GM23338 (cell line): ENCODE measurements around the gene HADHA. TPM values are rescaled to one million over a fixed set of nuclear protein-coding genes. Genes with fewer than 3 reads are reported as not detected.
"Not testable (repeated sequence)": the region's sequence is repeated elsewhere in the genome, so short reads cannot be mapped to it uniquely, and the experiment has no call there.

Experiments
- ATAC-seq: fragments of 200-7000 bp; cut with Tn5 transposase; 3 replicates; pipeline ENCODE4 v1.9.1; 2020
- DNase-seq: peaks from one replicate; pipeline ENCODE4 v3.0.0-alpha.2; 2015; ENCODE audit warnings: low spot score
- H2AFZ ChIP-seq: fragments of 200-600 bp; sonication (generic); 2 replicates; pipeline ENCODE4 v1.8.0; 2016; ENCODE audit warnings: antibody characterized with exemption, mild to moderate bottlenecking, moderate library complexity
- H3F3A ChIP-seq: fragments of 200-600 bp; sonication (generic); replicated peaks from 2 replicates; pipeline ENCODE4 v1.8.0; 2017; ENCODE audit warnings: antibody characterized with exemption, mixed run types, low read depth
- H3K27ac ChIP-seq: fragments of 200-600 bp; sonication (generic); 2 replicates; pipeline ENCODE4 v1.6.1; 2016; ENCODE audit warnings: low read depth
- H3K27me3 ChIP-seq: fragments of 200-600 bp; sonication (generic); 2 replicates; pipeline ENCODE4 v1.8.0; 2016; ENCODE audit warnings: mild to moderate bottlenecking, mixed run types, moderate library complexity; ENCODE audit not compliant: insufficient read depth
- H3K36me3 ChIP-seq: fragments of 200-600 bp; sonication (generic); 2 replicates; pipeline ENCODE4 v1.8.0; 2016; ENCODE audit warnings: mild to moderate bottlenecking; ENCODE audit not compliant: insufficient read depth
- H3K4me1 ChIP-seq: fragments of 200-600 bp; sonication (generic); 2 replicates; pipeline ENCODE4 v1.8.0; 2016; ENCODE audit warnings: mild to moderate bottlenecking, moderate library complexity; ENCODE audit not compliant: insufficient read depth
- H3K4me2 ChIP-seq: fragments of 200-600 bp; sonication (generic); 2 replicates; pipeline ENCODE4 v1.7.1; 2017; ENCODE audit warnings: mixed run types
- H3K4me3 ChIP-seq: fragments of 200-600 bp; sonication (generic); 2 replicates; pipeline ENCODE4 v1.6.1; 2016; ENCODE audit warnings: mixed run types
- H3K79me2 ChIP-seq: fragments of 200-600 bp; sonication (generic); replicated peaks from 2 replicates; pipeline ENCODE4 v1.8.0; 2017; ENCODE audit warnings: mild to moderate bottlenecking; ENCODE audit not compliant: insufficient read depth
- H3K9me2 ChIP-seq: fragments of 200-600 bp; sonication (generic); 2 replicates; pipeline ENCODE4 v1.8.0; 2017; ENCODE audit not compliant: insufficient read depth
- H4K20me1 ChIP-seq: fragments of 200-600 bp; sonication (generic); replicated peaks from 2 replicates; pipeline ENCODE4 v1.8.0; 2017; ENCODE audit warnings: mild to moderate bottlenecking; ENCODE audit not compliant: insufficient read depth
- H3K27ac Mint-ChIP-seq: 2 replicates; pipeline ENCODE4 v1.8.0; 2020; ENCODE audit warnings: inconsistent platforms, mild to moderate bottlenecking, moderate library complexity, mixed read lengths
- H3K27me3 Mint-ChIP-seq: 3 replicates; pipeline ENCODE4 v1.8.0; 2022; ENCODE audit warnings: low read depth, mild to moderate bottlenecking, moderate library complexity, mixed read lengths, inconsistent platforms; ENCODE audit not compliant: insufficient read depth, poor library complexity
- H3K36me3 Mint-ChIP-seq: 3 replicates; pipeline ENCODE4 v1.8.0; 2021; ENCODE audit warnings: low read depth, mild to moderate bottlenecking, inconsistent platforms, moderate library complexity, mixed read lengths
- H3K4me1 Mint-ChIP-seq: 3 replicates; pipeline ENCODE4 v1.8.0; 2020; ENCODE audit warnings: mild to moderate bottlenecking, inconsistent platforms, mixed read lengths
- H3K4me3 Mint-ChIP-seq: 3 replicates; pipeline ENCODE4 v1.8.0; 2021; ENCODE audit warnings: moderate library complexity, mild to moderate bottlenecking, inconsistent platforms, mixed read lengths
- H3K9me3 Mint-ChIP-seq: 3 replicates; pipeline ENCODE4 v1.8.0; 2020; ENCODE audit warnings: moderate library complexity, mild to moderate bottlenecking, inconsistent platforms, mixed read lengths
- CREB1 ChIP-seq: fragments of 250-450 bp; sonication (Bioruptor Pico); IDR thresholded peaks from 2 replicates; pipeline ENCODE4 v1.5.0; 2020; ENCODE audit warnings: low read depth, mild to moderate bottlenecking, moderate library complexity
- EZH2 ChIP-seq: fragments of 200-600 bp; sonication (generic); IDR thresholded peaks from one replicate; pipeline ENCODE4 v1.8.0; 2017; ENCODE audit warnings: antibody characterized with exemption, mild to moderate bottlenecking, low read depth; ENCODE audit not compliant: unreplicated experiment
- EZH2phosphoT487 ChIP-seq: fragments of 200-600 bp; sonication (generic); IDR thresholded peaks from one replicate; pipeline ENCODE4 v1.8.1; 2018; ENCODE audit warnings: antibody characterized with exemption; ENCODE audit not compliant: unreplicated experiment
- JUNB ChIP-seq: IDR thresholded peaks from one replicate; pipeline ENCODE4 v1.6.1; 2016; ENCODE audit warnings: antibody characterized with exemption; ENCODE audit not compliant: unreplicated experiment
- NANOG ChIP-seq: IDR thresholded peaks from 2 replicates; pipeline ENCODE4 v1.6.1; 2016; ENCODE audit warnings: antibody characterized with exemption, borderline replicate concordance
- POLR2AphosphoS5 ChIP-seq: IDR thresholded peaks from 2 replicates; pipeline ENCODE4 v1.6.1; 2016; ENCODE audit warnings: antibody characterized with exemption, low read depth
- STAT1 ChIP-seq: IDR thresholded peaks from one replicate; pipeline ENCODE4 v1.6.1; 2016; ENCODE audit warnings: antibody characterized with exemption; ENCODE audit not compliant: unreplicated experiment
- ZNF114 ChIP-seq: fragments of 250-450 bp; sonication (Bioruptor Pico); IDR thresholded peaks from 2 replicates; pipeline ENCODE4 v1.5.0; 2020; ENCODE audit warnings: mild to moderate bottlenecking, moderate library complexity
- ZNF331 ChIP-seq: fragments of 250-450 bp; sonication (Bioruptor Pico); IDR thresholded peaks from 2 replicates; pipeline ENCODE4 v1.5.0; 2020; ENCODE audit warnings: low read depth, mild to moderate bottlenecking, moderate library complexity
- polyA plus RNA-seq: library from polyadenylated mRNA; unstranded; fragments of >200 nt; fragmentation: Nextera tagmentation; extraction: Ambion mirVana; gene quantifications from 2 replicates; pipeline ENCODE4 v1.2.1, GENCODE V29; 2016
- total RNA-seq: library from RNA; depleted of rRNA; stranded (reverse); fragments of >200 nt; shearing (Covaris generic); gene quantifications from 2 replicates; pipeline ENCODE4 v1.2.3, GENCODE V29; 2014
- TF ChIP-seq, protein P1 (sequence below): IDR thresholded peaks from one replicate; pipeline ENCODE4 v1.6.1; 2018; ENCODE audit warnings: antibody characterized with exemption; ENCODE audit not compliant: unreplicated experiment
- TF ChIP-seq, protein P2 (sequence below): fragments of 250-450 bp; sonication (Bioruptor Pico); IDR thresholded peaks from 2 replicates; pipeline ENCODE4 v1.5.0; 2020; ENCODE audit warnings: mild to moderate bottlenecking, moderate library complexity
- TF ChIP-seq, protein P3 (sequence below), 2 experiments: fragments of 200-600 bp in 1 of 2; sonication (generic) in 1 of 2; conservative IDR thresholded peaks; 2 replicates each; pipeline versions ENCODE4 v1.5.1 to v1.6.1; 2016 to 2017; ENCODE audit warnings: antibody characterized with exemption in 2 of 2, low read depth in 2 of 2, mild to moderate bottlenecking in 2 of 2, moderate library complexity in 1 of 2

Gene HADHA
- total and polyA plus RNA-seq, 2 experiments from 2014 or later, result 63.9 to 92.3 TPM

GRCh38 chr2:26268213-26268612 lies 23.8 kb upstream of the HADHA start:
- ATAC-seq (no peak), DNase-seq (no peak)
- no peak overlapping the region for H3K27ac Mint-ChIP-seq
- Histone ChIP-seq H3K36me3 (0 out of 2 replicates have a peak, but pooled peaks cover under 1% of the 10 kb centered on the region), H3K27me3 (no peaks in the 10 kb centered on the region), H3K4me1 (no peaks in the 10 kb centered on the region), H3K4me3 (no peak overlapping the region), H3F3A (no peaks in the 10 kb centered on the region), H4K20me1 (no peaks in the 10 kb centered on the region), H3K79me2 (no peaks in the 10 kb centered on the region), H3K27ac (no peak overlapping the region), H3K4me2 (no peak overlapping the region), H3K9me2 (no peaks in the 10 kb centered on the region), H2AFZ (no peak overlapping the region)
- no peaks in the 10 kb centered on the region for H3K9me3 Mint-ChIP-seq
- no peak overlapping the region for H3K4me3 Mint-ChIP-seq
- H3K4me1 Mint-ChIP-seq, result no peaks in the 10 kb centered on the region
- H3K27me3 Mint-ChIP-seq, result no peaks in the 10 kb centered on the region
- TF ChIP-seq POLR2AphosphoS5, result no peak
- TF ChIP-seq ZNF331 (CRISPR knock-in tag), result no peak
- TF ChIP-seq EZH2, result no peak
- TF ChIP-seq, protein P1, sequence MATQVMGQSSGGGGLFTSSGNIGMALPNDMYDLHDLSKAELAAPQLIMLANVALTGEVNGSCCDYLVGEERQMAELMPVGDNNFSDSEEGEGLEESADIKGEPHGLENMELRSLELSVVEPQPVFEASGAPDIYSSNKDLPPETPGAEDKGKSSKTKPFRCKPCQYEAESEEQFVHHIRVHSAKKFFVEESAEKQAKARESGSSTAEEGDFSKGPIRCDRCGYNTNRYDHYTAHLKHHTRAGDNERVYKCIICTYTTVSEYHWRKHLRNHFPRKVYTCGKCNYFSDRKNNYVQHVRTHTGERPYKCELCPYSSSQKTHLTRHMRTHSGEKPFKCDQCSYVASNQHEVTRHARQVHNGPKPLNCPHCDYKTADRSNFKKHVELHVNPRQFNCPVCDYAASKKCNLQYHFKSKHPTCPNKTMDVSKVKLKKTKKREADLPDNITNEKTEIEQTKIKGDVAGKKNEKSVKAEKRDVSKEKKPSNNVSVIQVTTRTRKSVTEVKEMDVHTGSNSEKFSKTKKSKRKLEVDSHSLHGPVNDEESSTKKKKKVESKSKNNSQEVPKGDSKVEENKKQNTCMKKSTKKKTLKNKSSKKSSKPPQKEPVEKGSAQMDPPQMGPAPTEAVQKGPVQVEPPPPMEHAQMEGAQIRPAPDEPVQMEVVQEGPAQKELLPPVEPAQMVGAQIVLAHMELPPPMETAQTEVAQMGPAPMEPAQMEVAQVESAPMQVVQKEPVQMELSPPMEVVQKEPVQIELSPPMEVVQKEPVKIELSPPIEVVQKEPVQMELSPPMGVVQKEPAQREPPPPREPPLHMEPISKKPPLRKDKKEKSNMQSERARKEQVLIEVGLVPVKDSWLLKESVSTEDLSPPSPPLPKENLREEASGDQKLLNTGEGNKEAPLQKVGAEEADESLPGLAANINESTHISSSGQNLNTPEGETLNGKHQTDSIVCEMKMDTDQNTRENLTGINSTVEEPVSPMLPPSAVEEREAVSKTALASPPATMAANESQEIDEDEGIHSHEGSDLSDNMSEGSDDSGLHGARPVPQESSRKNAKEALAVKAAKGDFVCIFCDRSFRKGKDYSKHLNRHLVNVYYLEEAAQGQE, result no peak
- TF ChIP-seq EZH2phosphoT487, result no peak
- TF ChIP-seq, protein P2, sequence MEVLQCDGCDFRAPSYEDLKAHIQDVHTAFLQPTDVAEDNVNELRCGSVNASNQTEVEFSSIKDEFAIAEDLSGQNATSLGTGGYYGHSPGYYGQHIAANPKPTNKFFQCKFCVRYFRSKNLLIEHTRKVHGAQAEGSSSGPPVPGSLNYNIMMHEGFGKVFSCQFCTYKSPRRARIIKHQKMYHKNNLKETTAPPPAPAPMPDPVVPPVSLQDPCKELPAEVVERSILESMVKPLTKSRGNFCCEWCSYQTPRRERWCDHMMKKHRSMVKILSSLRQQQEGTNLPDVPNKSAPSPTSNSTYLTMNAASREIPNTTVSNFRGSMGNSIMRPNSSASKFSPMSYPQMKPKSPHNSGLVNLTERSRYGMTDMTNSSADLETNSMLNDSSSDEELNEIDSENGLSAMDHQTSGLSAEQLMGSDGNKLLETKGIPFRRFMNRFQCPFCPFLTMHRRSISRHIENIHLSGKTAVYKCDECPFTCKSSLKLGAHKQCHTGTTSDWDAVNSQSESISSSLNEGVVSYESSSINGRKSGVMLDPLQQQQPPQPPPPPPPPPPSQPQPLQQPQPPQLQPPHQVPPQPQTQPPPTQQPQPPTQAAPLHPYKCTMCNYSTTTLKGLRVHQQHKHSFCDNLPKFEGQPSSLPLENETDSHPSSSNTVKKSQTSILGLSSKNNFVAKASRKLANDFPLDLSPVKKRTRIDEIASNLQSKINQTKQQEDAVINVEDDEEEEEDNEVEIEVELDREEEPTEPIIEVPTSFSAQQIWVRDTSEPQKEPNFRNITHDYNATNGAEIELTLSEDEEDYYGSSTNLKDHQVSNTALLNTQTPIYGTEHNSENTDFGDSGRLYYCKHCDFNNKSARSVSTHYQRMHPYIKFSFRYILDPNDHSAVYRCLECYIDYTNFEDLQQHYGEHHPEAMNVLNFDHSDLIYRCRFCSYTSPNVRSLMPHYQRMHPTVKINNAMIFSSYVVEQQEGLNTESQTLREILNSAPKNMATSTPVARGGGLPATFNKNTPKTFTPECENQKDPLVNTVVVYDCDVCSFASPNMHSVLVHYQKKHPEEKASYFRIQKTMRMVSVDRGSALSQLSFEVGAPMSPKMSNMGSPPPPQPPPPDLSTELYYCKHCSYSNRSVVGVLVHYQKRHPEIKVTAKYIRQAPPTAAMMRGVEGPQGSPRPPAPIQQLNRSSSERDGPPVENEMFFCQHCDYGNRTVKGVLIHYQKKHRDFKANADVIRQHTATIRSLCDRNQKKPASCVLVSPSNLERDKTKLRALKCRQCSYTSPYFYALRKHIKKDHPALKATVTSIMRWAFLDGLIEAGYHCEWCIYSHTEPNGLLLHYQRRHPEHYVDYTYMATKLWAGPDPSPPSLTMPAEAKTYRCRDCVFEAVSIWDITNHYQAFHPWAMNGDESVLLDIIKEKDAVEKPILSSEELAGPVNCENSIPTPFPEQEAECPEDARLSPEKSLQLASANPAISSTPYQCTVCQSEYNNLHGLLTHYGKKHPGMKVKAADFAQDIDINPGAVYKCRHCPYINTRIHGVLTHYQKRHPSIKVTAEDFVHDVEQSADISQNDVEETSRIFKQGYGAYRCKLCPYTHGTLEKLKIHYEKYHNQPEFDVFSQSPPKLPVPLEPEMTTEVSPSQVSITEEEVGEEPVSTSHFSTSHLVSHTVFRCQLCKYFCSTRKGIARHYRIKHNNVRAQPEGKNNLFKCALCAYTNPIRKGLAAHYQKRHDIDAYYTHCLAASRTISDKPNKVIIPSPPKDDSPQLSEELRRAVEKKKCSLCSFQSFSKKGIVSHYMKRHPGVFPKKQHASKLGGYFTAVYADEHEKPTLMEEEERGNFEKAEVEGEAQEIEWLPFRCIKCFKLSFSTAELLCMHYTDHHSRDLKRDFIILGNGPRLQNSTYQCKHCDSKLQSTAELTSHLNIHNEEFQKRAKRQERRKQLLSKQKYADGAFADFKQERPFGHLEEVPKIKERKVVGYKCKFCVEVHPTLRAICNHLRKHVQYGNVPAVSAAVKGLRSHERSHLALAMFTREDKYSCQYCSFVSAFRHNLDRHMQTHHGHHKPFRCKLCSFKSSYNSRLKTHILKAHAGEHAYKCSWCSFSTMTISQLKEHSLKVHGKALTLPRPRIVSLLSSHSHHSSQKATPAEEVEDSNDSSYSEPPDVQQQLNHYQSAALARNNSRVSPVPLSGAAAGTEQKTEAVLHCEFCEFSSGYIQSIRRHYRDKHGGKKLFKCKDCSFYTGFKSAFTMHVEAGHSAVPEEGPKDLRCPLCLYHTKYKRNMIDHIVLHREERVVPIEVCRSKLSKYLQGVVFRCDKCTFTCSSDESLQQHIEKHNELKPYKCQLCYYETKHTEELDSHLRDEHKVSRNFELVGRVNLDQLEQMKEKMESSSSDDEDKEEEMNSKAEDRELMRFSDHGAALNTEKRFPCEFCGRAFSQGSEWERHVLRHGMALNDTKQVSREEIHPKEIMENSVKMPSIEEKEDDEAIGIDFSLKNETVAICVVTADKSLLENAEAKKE (CRISPR knock-in tag), result no peak
- TF ChIP-seq CREB1 (CRISPR knock-in tag), result no peak
- TF ChIP-seq JUNB, result no peak
- no peak for TF ChIP-seq NANOG
- TF ChIP-seq, protein P3, sequence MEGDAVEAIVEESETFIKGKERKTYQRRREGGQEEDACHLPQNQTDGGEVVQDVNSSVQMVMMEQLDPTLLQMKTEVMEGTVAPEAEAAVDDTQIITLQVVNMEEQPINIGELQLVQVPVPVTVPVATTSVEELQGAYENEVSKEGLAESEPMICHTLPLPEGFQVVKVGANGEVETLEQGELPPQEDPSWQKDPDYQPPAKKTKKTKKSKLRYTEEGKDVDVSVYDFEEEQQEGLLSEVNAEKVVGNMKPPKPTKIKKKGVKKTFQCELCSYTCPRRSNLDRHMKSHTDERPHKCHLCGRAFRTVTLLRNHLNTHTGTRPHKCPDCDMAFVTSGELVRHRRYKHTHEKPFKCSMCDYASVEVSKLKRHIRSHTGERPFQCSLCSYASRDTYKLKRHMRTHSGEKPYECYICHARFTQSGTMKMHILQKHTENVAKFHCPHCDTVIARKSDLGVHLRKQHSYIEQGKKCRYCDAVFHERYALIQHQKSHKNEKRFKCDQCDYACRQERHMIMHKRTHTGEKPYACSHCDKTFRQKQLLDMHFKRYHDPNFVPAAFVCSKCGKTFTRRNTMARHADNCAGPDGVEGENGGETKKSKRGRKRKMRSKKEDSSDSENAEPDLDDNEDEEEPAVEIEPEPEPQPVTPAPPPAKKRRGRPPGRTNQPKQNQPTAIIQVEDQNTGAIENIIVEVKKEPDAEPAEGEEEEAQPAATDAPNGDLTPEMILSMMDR (conservative IDR thresholded peaks at IDR 0.05; ENCODE audit: low read depth in 2 of 2), result no peak
- no peak for TF ChIP-seq ZNF114
- TF ChIP-seq STAT1, result no peak
- peaks cover 2% of the 10 kb centered on the region; the same call in 1 of the 3 replicates for H3K36me3 Mint-ChIP-seq

DNA sequence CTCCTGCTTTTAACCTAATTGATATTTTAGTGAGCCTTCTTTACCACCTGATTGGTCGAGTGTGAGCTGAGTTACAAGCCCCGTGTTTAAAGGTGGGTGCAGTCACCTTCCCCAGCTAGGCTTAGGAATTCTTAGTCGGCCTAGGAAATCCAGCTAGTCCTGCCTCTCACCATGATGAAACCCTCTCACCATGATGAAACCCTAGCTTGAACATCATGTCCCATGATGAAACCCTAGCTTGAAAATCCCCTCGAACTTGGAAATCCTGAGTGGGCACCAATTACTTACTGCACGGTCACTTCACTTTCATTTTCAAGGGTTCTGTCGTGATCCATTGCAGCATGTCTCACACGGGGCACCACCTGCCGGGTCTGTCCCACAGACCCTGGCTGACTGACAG lies 14.4 kb upstream of the HADHA start:
- H3K4me2 ChIP-seq, H3K79me2 ChIP-seq, ATAC-seq, H3K4me1 ChIP-seq, H3K27ac Mint-ChIP-seq, H3K9me3 Mint-ChIP-seq, H4K20me1 ChIP-seq, H3K4me3 ChIP-seq, H3F3A ChIP-seq, H3K4me1 Mint-ChIP-seq, H3K27me3 ChIP-seq, H3K9me2 ChIP-seq, DNase-seq, H3K4me3 Mint-ChIP-seq, H3K27ac ChIP-seq, H2AFZ ChIP-seq, H3K27me3 Mint-ChIP-seq, H3K36me3 ChIP-seq: not testable (repeated sequence)
- H3K36me3 Mint-ChIP-seq, result peaks cover 24% of the 10 kb centered on the region
